GM19099 (cell line): ENCODE measurements around the gene CLTC.

ENCODE experiments used
- POLR2A ChIP-seq: IDR thresholded peaks from 3 replicates; pipeline ENCODE4 v1.6.1; 2011; ENCODE audit warnings: low read depth; ENCODE audit not compliant: insufficient read length; ENCODE audit errors: extremely low read depth

Gene CLTC

GRCh38 chr17:59619298-59620063, at the start of gene CLTC:
Gene CLTC (plus strand): TSS chr17:59619895. CDS start chr17:59620132, 237 bp downstream.
- peak; percentile 86 for TF ChIP-seq POLR2A

GRCh38 chr17:59572301-59572924, 47.3 kb upstream of the CLTC start:
- no peak for TF ChIP-seq POLR2A

- no peak for TF ChIP-seq POLR2A
Measured at GRCh38 chr17:59600169-59600568, 19.5 kb upstream of the CLTC start.

- TF ChIP-seq POLR2A = no peak
Measured at GRCh38 chr17:59601130-59601529, 18.6 kb upstream of the CLTC start.

GRCh38 chr17:59607061-59607460, 12.6 kb upstream of the CLTC start:
- no peak for TF ChIP-seq POLR2A

GRCh38 chr17:59607817-59608403, 11.8 kb upstream of the CLTC start:
- TF ChIP-seq POLR2A = no peak

GRCh38 chr17:59611503-59611902, 8.2 kb upstream of the CLTC start:
- TF ChIP-seq POLR2A = no peak

GRCh38 chr17:59616253-59616920, 3.3 kb upstream of the CLTC start:
- TF ChIP-seq POLR2A = no peak

- TF ChIP-seq POLR2A = no peak
Measured at GRCh38 chr17:59617156-59617732, 2.5 kb upstream of the CLTC start.

GRCh38 chr17:59619035-59619297, 729 bp upstream of the CLTC start:
- TF ChIP-seq POLR2A = no peak

- TF ChIP-seq POLR2A = no peak
Measured at GRCh38 chr17:59620064-59620359, 317 bp downstream of the CLTC start.

GRCh38 chr17:59620518-59621259, 994 bp downstream of the CLTC start:
- no peak for TF ChIP-seq POLR2A

- no peak for TF ChIP-seq POLR2A
Measured at GRCh38 chr17:59621771-59622170, 2.1 kb downstream of the CLTC start.

- no peak for TF ChIP-seq POLR2A
Measured at GRCh38 chr17:59623151-59623550, 3.5 kb downstream of the CLTC start.

GRCh38 chr17:59626756-59627155, 7.1 kb downstream of the CLTC start:
- TF ChIP-seq POLR2A = no peak
